Stimulated activated CD8-positive, alpha-beta memory T cell treated with anti-CD3 and anti-CD28 coated beads, Interleukin-4, amount 100 ng/mL, for 48 hours (primary cell): ENCODE results near the gene OVOL1.

Experiments
- DNase-seq: peaks from one replicate; pipeline ENCODE4 v3.0.0-alpha.2; 2020

Gene OVOL1

GRCh38 chr11:65778431-65778900 is 8.4 kb upstream of the OVOL1 start:
- peak; percentile 17 for DNase-seq

- peak; percentile 20 for DNase-seq
Observed at GRCh38 chr11:65778901-65779668, 7.8 kb upstream of the OVOL1 start.

- no peak for DNase-seq
Observed at GRCh38 chr11:65779669-65779918, 7.3 kb upstream of the OVOL1 start.

GRCh38 chr11:65779919-65780769 is 6.7 kb upstream of the OVOL1 start:
- peak; percentile 89 for DNase-seq

GRCh38 chr11:65780770-65781151 is 6.1 kb upstream of the OVOL1 start, which contains the start of gene AP5B1:
Gene AP5B1 (minus strand): TSS chr11:65780976. CDS start chr11:65780591, 385 bp downstream.
- peak; percentile 80 for DNase-seq

- DNase-seq = no peak
Observed at GRCh38 chr11:65781152-65781961, 5.5 kb upstream of the OVOL1 start.

GRCh38 chr11:65781962-65782815 is 4.7 kb upstream of the OVOL1 start:
- no peak for DNase-seq

- DNase-seq = no peak
Observed at GRCh38 chr11:65782816-65783228, 4.0 kb upstream of the OVOL1 start.

- DNase-seq = no peak
Observed at GRCh38 chr11:65785319-65786007, 1.4 kb upstream of the OVOL1 start.

- DNase-seq = no peak
Observed at GRCh38 chr11:65786008-65786785, 666 bp upstream of the OVOL1 start.

- DNase-seq = no peak
Observed at GRCh38 chr11:65787649-65788622, 1.1 kb downstream of the OVOL1 start.

GRCh38 chr11:65788821-65789220 is 2.0 kb downstream of the OVOL1 start:
- no peak for DNase-seq

- no peak for DNase-seq
Observed at GRCh38 chr11:65789230-65790103, 2.6 kb downstream of the OVOL1 start.

GRCh38 chr11:65790104-65790901 is 3.4 kb downstream of the OVOL1 start:
- DNase-seq = no peak

- DNase-seq = no peak
Observed at GRCh38 chr11:65790902-65791650, 4.2 kb downstream of the OVOL1 start.

- peak; percentile 72 for DNase-seq
Observed at GRCh38 chr11:65791719-65792213, 4.9 kb downstream of the OVOL1 start.

- DNase-seq = no peak
Observed at GRCh38 chr11:65792456-65792855, 5.6 kb downstream of the OVOL1 start.
